Measurements from ENCODE around the gene TACC2. TPM values are rescaled to one million over a fixed set of nuclear protein-coding genes. Genes with fewer than 3 reads are reported as not detected.

Gene TACC2
- total and polyA plus RNA-seq, 9 of the 15 experiments (the other 6 are each of a cell fraction or from before 2014, with no cell fraction given) = under 0.01 to 0.35 (median 0.03) TPM; not detected in 6

DNA sequence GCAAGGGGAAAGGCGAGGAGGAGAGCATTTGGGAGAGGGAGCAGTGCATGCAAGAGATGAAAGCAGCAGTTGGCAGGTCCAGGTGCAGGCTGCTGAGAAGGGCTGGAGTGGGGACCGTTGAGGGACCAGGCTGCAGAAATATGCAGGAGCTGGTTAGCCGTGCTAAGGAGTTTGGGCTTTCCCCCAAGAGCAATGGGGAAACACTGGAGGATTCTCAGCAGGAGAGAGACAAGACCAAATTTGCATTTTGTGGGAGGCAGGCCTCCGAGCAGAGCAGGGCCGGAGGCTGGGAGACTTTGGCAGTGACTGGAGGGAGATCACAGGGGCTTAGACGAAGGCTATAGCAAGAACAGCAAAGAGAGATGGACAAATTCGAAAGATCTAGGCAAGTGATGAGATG, 293.9 kb downstream of the TACC2 start:
- DNase-seq (ENCODE audit: extremely low read depth in 1 of 4, low spot score in 3 of 4) (no peak), ATAC-seq (no peak), FAIRE-seq (no peak)
- Histone ChIP-seq H3K4me2 (ENCODE audit: insufficient read depth, low read length) (no peak overlapping the region), H3K27me3 (ENCODE audit: control insufficient read depth in 2 of 2, insufficient read depth in 2 of 2, low read length in 2 of 2) (no peaks in the 10 kb centered on the region; a peak in 1 of 5 replicates), H3K4me1 (replicated peaks in 1 of 2; ENCODE audit: control insufficient read depth in 2 of 2, insufficient read depth in 2 of 2, low read length in 2 of 2) (no peaks in the 10 kb centered on the region), H3K9me3 (replicated peaks; ENCODE audit: control insufficient read depth, insufficient read depth, low read depth, low read length) (no peaks in the 10 kb centered on the region), H4K20me1 (replicated peaks; ENCODE audit: control insufficient read depth, insufficient read depth, low read length) (no peaks in the 10 kb centered on the region; the same call in 1 of the 2 replicates), H3K36me3 (ENCODE audit: control insufficient read depth, insufficient read depth, low read length) (no peaks in the 10 kb centered on the region), H3K79me2 (ENCODE audit: control insufficient read depth, insufficient read depth, low read length) (no peaks in the 10 kb centered on the region), H3K9me1 (ENCODE audit: control insufficient read depth, insufficient read depth, low read length) (no peaks in the 10 kb centered on the region), H2AFZ (ENCODE audit: low read depth, low read length) (no peak overlapping the region), H3K4me3 (no peak overlapping the region), H3K27ac (ENCODE audit: extremely low read depth, low read depth, low read length) (no peak overlapping the region), H3K9ac (ENCODE audit: insufficient read depth in 1 of 2, low read depth in 2 of 2, low read length in 2 of 2) (no peak overlapping the region)
- in situ Hi-C loops (cut with MboI) (no loop called here), intact Hi-C loops (cut with micrococcal nuclease) (no loop called here)
- 0% methylated on average over 6 of the region's 7 CpGs for WGBS (ENCODE audit: insufficient coverage, low coverage, missing lambda C conversion rate)
- BruUV-seq (replicated peaks) = no TSS peak
- POLR2A ChIA-PET = no interaction called here
- CTCF ChIA-PET (ENCODE audit: low intra/inter-chr PET ratio) = no interaction called here
- TF ChIP-seq MYBL2 (IDR thresholded peaks at IDR 0.05; ENCODE audit: low read depth) (no peak), MYBL2 (CRISPR knock-in tag; IDR thresholded peaks at IDR 0.05; ENCODE audit: borderline replicate concordance) (no peak), MEIS2 (IDR thresholded peaks at IDR 0.05; ENCODE audit: partially characterized antibody) (no peak), EP400 (IDR thresholded peaks at IDR 0.05) (no peak), TEAD4 (IDR thresholded peaks at IDR 0.05; ENCODE audit: low read length) (no peak), TEAD4 (CRISPR knock-in tag; IDR thresholded peaks at IDR 0.05; ENCODE audit: borderline replicate concordance) (no peak), ZFX (CRISPR knock-in tag; IDR thresholded peaks at IDR 0.05) (no peak), ZNF589 (CRISPR knock-in tag; IDR thresholded peaks at IDR 0.05; ENCODE audit: low read depth) (no peak), SMAD3 (CRISPR knock-in tag; conservative IDR thresholded peaks at IDR 0.05) (no peak), CHCHD3 (CRISPR knock-in tag; IDR thresholded peaks at IDR 0.05) (no peak), ZFP1 (CRISPR knock-in tag; IDR thresholded peaks at IDR 0.05) (no peak), FIP1L1 (IDR thresholded peaks at IDR 0.05; ENCODE audit: low read depth, low read length, poor library complexity, severe bottlenecking) (no peak), LCOR (CRISPR knock-in tag; IDR thresholded peaks at IDR 0.05) (no peak), ZNF217 (CRISPR knock-in tag; IDR thresholded peaks at IDR 0.05) (no peak), KLF13 (tag; IDR thresholded peaks at IDR 0.05; ENCODE audit: borderline replicate concordance, low read depth) (no peak), ZNF347 (CRISPR knock-in tag; IDR thresholded peaks at IDR 0.05; ENCODE audit: low read depth) (no peak)
- TF ChIP-seq, protein P1, sequence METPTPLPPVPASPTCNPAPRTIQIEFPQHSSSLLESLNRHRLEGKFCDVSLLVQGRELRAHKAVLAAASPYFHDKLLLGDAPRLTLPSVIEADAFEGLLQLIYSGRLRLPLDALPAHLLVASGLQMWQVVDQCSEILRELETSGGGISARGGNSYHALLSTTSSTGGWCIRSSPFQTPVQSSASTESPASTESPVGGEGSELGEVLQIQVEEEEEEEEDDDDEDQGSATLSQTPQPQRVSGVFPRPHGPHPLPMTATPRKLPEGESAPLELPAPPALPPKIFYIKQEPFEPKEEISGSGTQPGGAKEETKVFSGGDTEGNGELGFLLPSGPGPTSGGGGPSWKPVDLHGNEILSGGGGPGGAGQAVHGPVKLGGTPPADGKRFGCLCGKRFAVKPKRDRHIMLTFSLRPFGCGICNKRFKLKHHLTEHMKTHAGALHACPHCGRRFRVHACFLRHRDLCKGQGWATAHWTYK (CRISPR knock-in tag; IDR thresholded peaks at IDR 0.05) = no peak
- TF ChIP-seq, protein P2, sequence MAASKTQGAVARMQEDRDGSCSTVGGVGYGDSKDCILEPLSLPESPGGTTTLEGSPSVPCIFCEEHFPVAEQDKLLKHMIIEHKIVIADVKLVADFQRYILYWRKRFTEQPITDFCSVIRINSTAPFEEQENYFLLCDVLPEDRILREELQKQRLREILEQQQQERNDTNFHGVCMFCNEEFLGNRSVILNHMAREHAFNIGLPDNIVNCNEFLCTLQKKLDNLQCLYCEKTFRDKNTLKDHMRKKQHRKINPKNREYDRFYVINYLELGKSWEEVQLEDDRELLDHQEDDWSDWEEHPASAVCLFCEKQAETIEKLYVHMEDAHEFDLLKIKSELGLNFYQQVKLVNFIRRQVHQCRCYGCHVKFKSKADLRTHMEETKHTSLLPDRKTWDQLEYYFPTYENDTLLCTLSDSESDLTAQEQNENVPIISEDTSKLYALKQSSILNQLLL (CRISPR knock-in tag; IDR thresholded peaks at IDR 0.05; ENCODE audit: borderline replicate concordance) = no peak
